ENCODE results near the gene MT1HL1.
"Not testable (repeated sequence)": the region's sequence is repeated elsewhere in the genome, so short reads cannot be mapped to it uniquely, and the experiment has no call there.

Gene MT1HL1

DNA sequence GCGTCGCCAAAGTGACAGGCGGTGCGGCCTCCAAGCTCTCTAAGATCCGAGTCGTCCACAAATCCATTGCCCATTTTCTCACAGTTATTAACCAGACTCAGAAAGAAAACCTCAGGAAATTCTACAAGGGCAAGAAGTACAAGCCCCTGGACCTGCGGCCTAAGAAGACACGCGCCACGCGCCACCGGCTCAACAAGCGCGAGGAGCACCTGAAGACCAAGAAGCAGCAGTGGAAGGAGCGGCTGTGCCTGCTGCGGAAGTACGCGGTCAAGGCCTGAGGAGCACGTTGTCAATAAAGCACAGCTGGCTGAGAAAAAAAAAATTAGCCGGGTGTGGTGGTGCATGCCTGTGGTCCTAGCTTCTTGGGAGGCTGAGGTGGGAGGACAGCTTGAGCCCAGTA lies 22.8 kb downstream of the MT1HL1 start:
- not testable (repeated sequence) for DNase-seq (ENCODE audit: insufficient read length, low spot score); FAIRE-seq

DNA sequence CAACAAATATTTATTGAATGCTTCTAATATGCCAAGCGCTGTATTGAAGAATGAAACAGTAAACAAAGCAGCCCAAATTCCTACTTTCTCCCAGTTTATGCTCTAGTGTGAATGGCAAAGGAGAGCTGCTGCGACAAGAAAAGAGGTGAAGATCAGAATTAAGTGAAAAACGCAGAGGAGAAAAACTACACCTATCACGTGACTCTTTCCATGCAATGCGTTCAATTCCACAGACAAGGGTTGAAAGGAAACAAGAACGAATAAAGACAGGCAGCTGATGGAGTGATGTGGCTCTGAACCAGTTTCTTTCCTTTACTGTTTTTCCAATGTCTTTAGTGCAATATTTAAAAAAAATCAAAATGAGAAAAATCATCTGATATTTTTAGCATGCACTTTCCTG lies 23.6 kb downstream of the MT1HL1 start:
- DNase-seq (ENCODE audit: insufficient read length, low spot score) (peak; percentile 9), FAIRE-seq (no peak)

DNA sequence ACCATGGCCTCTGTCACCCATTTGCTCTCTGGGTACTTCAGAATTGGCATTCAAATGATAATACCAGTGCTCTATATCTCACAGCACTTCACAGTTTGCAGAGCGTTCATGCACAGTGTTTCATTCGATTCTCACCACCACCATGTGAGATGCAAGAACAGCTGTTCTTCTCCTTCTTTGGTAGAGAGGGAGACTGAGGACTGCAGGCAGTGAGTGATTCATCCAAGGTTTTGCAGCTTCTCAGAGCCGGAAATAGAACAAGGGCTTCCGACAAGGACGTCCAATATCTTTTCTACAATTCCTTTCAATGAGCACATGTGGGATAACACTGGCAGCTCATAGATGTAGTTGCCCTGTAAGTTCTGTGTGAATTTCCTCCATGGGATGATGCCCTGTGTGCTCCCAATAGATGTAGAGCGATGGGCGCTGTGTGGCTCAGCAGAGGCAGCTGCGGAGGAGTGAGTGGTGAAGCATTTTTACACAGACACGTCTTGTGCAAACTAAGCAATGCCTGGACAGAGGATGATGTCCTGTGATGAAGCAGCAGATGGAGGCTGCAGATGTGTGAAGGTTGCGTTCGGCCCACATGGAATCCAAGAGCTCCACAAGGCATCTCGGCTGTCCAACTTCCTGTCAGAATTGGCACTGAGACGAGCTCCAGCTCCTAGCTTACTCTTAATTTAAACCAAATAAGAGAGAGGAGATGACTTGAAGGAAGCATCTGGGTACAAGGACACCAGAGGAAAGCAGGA lies 24.9 kb downstream of the MT1HL1 start:
- FAIRE-seq (no peak), DNase-seq (ENCODE audit: insufficient read length, low spot score) (no peak)

DNA sequence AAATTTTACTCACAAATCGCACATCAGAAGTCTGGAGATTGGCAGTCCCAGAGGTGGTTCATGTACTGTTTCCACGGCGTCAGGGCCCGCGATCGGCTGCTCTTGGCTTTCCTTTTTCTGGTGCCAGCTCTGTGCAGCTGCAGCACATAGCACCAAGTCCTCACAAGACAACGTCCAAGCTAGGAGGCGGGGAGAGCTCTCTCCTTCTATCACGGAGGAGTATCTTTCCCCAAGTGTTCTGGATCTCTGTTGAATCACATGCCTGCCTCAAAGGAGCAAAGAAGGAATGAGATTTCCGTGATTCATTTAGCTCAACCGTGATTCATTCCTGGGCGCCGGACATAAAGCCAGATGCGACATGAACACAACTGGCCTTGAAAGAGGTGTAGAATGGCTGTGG lies 25.5 kb downstream of the MT1HL1 start:
- DNase-seq (ENCODE audit: insufficient read length, low spot score) (no peak), FAIRE-seq (no peak)

DNA sequence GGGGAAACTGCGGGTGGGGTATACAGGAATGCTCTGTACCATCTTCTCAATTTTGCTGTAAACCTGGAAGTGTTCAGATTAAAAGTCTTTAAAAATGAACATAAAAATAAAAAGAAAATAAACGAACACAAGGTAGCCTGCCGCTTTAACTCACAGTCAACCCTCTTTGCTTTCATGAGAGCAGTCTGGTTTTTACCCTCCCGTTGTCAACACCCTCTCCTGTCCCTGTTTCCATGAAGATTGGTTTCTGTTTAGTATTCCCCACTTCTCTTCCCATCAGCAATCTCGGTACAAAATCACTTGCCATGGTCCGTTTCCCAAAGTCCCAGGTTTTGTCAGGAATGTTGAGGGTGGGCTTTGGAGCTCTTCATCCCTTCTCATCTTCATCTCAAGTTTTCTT lies 28.8 kb downstream of the MT1HL1 start:
- FAIRE-seq (no peak), DNase-seq (ENCODE audit: insufficient read length, low spot score) (no peak)

DNA sequence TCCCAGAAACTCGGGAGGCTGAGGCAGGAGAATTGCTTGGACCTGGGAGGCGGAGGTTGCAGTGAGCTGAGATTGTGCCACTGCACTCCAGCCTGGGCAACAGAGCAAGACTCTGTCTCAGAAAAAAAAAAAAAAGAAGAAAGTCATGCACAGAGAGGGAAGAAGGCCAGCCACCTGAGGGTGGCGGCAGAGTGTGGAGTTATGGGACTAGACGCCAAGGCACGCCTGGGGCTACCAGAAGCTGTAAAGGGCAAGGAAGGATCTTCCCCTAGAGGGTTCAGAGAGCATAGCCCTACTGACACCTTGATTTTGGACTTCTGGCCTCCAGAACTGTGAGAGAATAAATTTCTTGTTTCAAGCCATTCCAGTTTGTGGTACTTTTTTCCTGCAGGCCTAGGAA lies 30.2 kb downstream of the MT1HL1 start:
- FAIRE-seq; DNase-seq (ENCODE audit: insufficient read length, low spot score): not testable (repeated sequence)

DNA sequence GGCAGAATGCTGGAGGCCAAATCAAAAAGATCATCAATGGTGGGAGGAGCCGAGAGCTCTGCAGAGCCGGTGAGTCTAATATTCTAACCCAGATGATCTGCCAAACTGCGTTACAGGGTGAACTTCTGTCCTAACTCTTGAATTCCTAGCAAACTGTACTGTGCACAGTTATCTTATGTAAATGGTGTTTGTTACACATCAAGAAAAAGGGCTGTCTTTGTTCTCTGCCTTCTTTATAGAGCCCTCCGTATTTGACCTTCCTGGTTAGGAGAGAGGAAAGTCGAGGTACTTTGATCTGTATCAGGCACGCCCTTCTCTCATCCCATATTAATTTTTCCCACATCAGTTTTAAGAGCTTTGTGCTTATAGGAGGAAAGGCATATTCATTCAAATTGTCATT lies 37.6 kb downstream of the MT1HL1 start:
- FAIRE-seq (no peak), DNase-seq (ENCODE audit: insufficient read length, low spot score) (no peak)

DNA sequence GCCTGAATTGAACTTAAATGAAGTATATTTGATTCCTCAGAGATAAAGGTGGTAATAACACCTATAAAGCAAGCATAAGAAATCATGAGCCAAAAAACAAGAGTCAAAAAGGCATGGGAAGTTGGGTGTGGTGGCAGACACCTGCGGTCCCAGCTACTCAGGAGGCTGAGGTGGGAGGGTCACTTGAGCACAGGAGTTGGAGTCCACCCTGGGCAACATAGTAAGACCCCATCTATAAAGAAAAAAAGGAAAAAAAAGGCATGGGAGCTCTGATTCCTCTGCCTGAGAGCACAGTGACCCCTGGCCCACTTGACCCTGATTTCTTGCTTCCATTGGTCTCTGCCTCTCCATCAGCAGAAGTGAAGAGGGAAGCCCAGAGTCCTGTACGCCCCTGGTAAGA lies 40.3 kb downstream of the MT1HL1 start:
- DNase-seq (ENCODE audit: insufficient read length, low spot score) (no peak), FAIRE-seq (no peak)

DNA sequence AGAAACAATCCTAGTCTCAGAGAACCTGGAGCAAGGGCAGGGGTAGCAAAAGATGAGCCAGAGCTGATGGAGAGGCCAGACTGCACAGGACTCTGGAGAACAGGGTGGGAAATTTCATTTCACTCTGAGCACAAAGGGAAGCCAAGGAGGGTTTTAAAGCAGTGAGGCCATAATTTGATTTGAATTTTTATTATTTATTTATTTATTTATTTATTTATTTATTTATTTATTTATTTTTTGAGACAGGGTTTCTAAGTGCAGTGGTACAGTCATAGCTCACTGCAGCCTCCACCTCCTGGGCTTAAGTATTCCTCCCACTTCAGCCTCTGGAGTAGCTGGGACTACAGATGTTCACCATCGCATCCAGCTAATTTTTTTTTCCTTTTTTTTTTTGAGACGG lies 45.1 kb downstream of the MT1HL1 start:
- FAIRE-seq (no peak), DNase-seq (ENCODE audit: insufficient read length, low spot score) (no peak)

DNA sequence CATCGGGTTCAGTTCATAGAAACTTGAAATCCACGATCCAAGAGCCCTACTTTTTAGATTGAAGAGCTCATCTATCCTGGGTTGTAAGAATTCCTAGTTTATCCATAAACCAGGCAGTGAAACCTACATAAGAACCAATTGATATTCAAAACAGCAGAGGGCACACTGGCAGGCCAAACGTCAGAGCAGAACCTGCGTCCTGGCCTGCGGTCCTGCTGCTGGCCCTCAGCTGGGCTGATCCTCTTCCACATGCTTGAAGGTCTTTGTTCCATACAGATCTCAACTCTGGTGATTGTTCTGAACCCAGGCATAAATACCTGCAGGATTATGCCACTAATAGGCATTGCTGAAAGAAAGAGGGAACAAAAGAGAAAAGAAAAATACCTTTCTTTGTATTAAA lies 47.0 kb downstream of the MT1HL1 start:
- DNase-seq (ENCODE audit: insufficient read length, low spot score) (no peak), FAIRE-seq (no peak)
